Nephron progenitor cell (in vitro differentiated cells): ENCODE measurements around the gene RENBP.
A peak's percentile ranks its signal among the peaks of the same experiment; 100 is the strongest.

Experiments used
- DNase-seq: peaks from one replicate; pipeline ENCODE4 v3.0.0; 2021
- H3K27ac Mint-ChIP-seq: 2 replicates; pipeline ENCODE4 v1.8.0; 2021; ENCODE audit warnings: mild to moderate bottlenecking, moderate library complexity, mixed read lengths
- H3K27me3 Mint-ChIP-seq: 2 replicates; pipeline ENCODE4 v1.8.0; 2021; ENCODE audit warnings: mild to moderate bottlenecking, low read depth, mixed read lengths; ENCODE audit not compliant: poor library complexity
- H3K36me3 Mint-ChIP-seq: 2 replicates; pipeline ENCODE4 v1.8.0; 2021; ENCODE audit warnings: low read depth, mixed read lengths
- H3K4me1 Mint-ChIP-seq: 2 replicates; pipeline ENCODE4 v1.8.0; 2021; ENCODE audit warnings: mixed read lengths
- H3K4me3 Mint-ChIP-seq: 2 replicates; pipeline ENCODE4 v1.8.0; 2021; ENCODE audit warnings: mild to moderate bottlenecking, moderate library complexity, mixed read lengths
- H3K9me3 Mint-ChIP-seq: 2 replicates; pipeline ENCODE4 v1.8.0; 2021; ENCODE audit warnings: mild to moderate bottlenecking, moderate library complexity, mixed read lengths
- TF ChIP-seq, protein P1 (sequence below): fragments of 200-600 bp; sonication (generic); IDR thresholded peaks from 2 replicates; pipeline ENCODE4 v1.5.0; 2021; ENCODE audit warnings: antibody characterized with exemption

Gene RENBP

DNA sequence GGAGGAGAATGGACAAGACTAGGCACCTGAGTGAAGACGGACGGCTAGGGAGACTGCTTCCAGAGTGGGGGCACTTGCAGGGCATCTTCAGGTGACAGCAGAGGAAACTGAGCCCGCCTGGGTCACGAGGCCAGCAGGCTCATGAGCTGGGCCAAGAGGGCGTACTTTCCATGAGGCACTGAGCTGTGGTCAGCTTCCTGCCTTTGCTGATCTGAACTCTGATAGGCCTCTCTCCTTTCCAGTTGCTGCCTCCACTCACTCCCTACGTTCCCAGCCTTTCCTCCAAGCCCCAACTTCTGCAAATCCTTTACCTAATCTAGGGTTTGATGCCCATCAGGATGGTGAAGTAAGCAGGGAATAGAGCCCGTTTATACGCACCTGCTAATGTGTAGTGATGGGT lies 57.1 kb downstream of the RENBP start:
- Mint-ChIP-seq H3K27me3 (peaks cover 24% of the 10 kb centered on the region), H3K4me1 (peaks cover 36% of the 10 kb centered on the region), H3K9me3 (peaks cover 60% of the 10 kb centered on the region), H3K27ac (no peak overlapping the region), H3K36me3 (no peaks in the 10 kb centered on the region), H3K4me3 (no peak overlapping the region)
- TF ChIP-seq, protein P1, sequence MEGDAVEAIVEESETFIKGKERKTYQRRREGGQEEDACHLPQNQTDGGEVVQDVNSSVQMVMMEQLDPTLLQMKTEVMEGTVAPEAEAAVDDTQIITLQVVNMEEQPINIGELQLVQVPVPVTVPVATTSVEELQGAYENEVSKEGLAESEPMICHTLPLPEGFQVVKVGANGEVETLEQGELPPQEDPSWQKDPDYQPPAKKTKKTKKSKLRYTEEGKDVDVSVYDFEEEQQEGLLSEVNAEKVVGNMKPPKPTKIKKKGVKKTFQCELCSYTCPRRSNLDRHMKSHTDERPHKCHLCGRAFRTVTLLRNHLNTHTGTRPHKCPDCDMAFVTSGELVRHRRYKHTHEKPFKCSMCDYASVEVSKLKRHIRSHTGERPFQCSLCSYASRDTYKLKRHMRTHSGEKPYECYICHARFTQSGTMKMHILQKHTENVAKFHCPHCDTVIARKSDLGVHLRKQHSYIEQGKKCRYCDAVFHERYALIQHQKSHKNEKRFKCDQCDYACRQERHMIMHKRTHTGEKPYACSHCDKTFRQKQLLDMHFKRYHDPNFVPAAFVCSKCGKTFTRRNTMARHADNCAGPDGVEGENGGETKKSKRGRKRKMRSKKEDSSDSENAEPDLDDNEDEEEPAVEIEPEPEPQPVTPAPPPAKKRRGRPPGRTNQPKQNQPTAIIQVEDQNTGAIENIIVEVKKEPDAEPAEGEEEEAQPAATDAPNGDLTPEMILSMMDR = no peak
- DNase-seq = no peak

- H3K4me1 Mint-ChIP-seq = peaks cover 35% of the 10 kb centered on the region
- H3K4me3 Mint-ChIP-seq = peak overlapping the region; percentile 77
- no peaks in the 10 kb centered on the region for H3K36me3 Mint-ChIP-seq
- TF ChIP-seq, protein P1 = no peak
- H3K27ac Mint-ChIP-seq = no peak overlapping the region
- H3K9me3 Mint-ChIP-seq = peaks cover 59% of the 10 kb centered on the region
- DNase-seq = peak; percentile 47
- peaks cover 20% of the 10 kb centered on the region for H3K27me3 Mint-ChIP-seq
These were observed 57.5 kb downstream of the RENBP start for GRCh38 chrX:153886915-153887314.

DNA sequence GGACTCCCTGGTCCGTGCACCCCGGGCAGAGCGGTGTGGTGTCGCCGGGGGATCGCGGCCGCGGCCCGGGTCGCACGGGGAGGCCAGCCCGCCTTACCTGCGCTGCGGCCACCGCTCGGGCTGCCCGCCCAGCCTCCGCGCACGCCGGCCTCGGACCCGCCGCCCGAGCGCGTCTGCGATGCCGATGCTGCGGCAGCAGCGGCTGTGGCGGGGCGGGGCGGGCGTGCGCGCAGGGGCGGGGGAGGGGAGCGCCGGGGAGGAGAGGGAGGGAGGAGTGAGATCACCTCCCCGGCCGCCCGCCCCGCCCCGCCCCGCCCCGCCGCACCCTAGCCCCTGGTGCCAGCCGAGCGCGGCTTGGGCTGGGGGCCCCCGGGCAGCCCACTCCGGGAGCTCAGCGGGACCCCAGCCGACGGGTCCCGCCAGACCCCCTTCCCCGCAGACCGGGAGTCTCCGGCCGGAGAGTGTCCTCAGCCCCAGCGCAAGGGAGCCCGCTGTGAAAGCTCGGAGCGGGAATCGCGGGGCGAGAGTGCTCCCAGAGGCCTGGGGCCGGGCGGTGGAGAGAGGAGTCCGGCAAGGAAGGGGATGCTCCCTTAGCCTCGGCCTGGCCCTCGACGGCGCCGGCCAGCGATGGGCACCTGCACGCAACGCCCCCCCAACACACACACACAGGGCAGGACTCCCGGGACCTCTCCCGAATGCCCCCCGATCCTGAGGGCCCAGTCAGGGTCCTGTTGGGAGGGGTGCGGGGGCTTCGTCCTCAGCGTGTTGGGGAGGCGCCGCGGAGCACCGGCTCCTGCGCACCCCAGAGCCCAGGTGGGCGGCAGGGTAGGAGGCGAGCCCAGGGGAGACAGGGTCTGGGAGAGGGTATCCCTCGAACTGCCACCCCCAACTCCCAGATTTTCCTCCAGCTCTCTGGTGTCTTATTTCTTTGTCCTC lies 58.2 kb downstream of the RENBP start, which contains the start of gene L1CAM:
TSS of gene L1CAM (minus strand) at position 206 of the 936 bp plus-strand sequence. CDS start 10,337 bp downstream, outside the sequence.
- Mint-ChIP-seq H3K4me3 (peak within 1 kb of the TSS; percentile 77), H3K9me3 (peaks cover 57% of the 10 kb centered on the region), H3K36me3 (no peaks in the 10 kb centered on the region), H3K4me1 (peaks cover 35% of the 10 kb centered on the region), H3K27ac (no peak within 1 kb of the TSS), H3K27me3 (peaks cover 20% of the 10 kb centered on the region)
- DNase-seq = peak; percentile 58
- TF ChIP-seq, protein P1 = no peak
